Esophagus squamous epithelium (tissue), 4 donors: ENCODE data around the gene CCDC38.

Experiments used
- POLR2A ChIP-seq, 4 donors: fragments of 450-650 bp; IDR thresholded peaks; one replicate each; pipeline ENCODE4 v1.6.1; 2017; ENCODE audit warnings: antibody characterized with exemption in 4 of 4, mild to moderate bottlenecking in 4 of 4, moderate library complexity in 3 of 4
- TF ChIP-seq, protein P1 (sequence below), 6 experiments: fragments of 450-650 bp in 4 of 6; fragments of 200-600 bp in 2 of 6; sonication (generic) in 2 of 6; IDR thresholded peaks; one replicate each; pipeline ENCODE4 v1.5.1; 2016 to 2019; ENCODE audit warnings: antibody characterized with exemption in 6 of 6, mild to moderate bottlenecking in 4 of 6, moderate library complexity in 4 of 6

DNA sequence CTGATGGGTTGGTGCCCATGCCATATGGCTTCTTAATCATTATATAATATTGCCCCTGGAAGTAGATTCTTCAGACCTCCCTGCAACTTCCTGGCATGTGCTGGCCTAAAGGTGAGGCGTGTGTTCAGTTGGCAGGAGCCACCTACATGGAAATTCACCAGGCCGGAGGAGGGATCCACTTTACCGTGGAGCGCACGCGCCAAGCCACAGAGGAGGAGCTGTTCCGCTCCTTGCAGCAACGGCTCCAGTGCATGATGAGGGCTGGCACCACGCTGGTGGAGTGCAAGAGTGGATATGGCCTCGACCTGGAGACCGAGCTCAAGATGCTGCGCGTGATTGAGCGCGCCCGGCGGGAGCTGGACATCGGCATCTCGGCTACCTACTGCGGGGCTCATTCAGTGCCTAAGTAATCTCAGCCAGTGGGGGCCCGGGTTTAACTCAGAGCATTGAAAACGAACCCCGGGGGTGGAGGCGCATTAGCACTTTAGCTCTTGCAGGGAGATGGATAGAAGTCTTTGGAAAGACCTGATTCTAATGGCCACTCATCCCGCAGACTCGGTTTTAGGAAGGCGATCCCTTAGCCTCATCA lies 14.2 kb upstream of the CCDC38 start:
- TF ChIP-seq, protein P1, sequence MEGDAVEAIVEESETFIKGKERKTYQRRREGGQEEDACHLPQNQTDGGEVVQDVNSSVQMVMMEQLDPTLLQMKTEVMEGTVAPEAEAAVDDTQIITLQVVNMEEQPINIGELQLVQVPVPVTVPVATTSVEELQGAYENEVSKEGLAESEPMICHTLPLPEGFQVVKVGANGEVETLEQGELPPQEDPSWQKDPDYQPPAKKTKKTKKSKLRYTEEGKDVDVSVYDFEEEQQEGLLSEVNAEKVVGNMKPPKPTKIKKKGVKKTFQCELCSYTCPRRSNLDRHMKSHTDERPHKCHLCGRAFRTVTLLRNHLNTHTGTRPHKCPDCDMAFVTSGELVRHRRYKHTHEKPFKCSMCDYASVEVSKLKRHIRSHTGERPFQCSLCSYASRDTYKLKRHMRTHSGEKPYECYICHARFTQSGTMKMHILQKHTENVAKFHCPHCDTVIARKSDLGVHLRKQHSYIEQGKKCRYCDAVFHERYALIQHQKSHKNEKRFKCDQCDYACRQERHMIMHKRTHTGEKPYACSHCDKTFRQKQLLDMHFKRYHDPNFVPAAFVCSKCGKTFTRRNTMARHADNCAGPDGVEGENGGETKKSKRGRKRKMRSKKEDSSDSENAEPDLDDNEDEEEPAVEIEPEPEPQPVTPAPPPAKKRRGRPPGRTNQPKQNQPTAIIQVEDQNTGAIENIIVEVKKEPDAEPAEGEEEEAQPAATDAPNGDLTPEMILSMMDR (IDR thresholded peaks at IDR 0.05) = no peak
- TF ChIP-seq POLR2A (IDR thresholded peaks at IDR 0.05) = no peak
